Pulmonary artery endothelial cell (primary cell): ENCODE measurements around the gene GNAS. TPM values are rescaled to one million over a fixed set of nuclear protein-coding genes. Genes with fewer than 3 reads are reported as not detected.

Experiments used
- DNase-seq: peaks from one replicate; pipeline ENCODE4 v3.0.0-alpha.2; 2011; ENCODE audit warnings: low read depth, low spot score
- total RNA-seq: library from RNA; depleted of rRNA; stranded (reverse); fragments of >200 nt; gene quantifications from 2 replicates; pipeline ENCODE4 v1.2.3, GENCODE V29; 2014

Gene GNAS
- total RNA-seq, 1 donor from 2014 or later = 352 TPM

GRCh38 chr20:58896820-58897219 lies 44.3 kb downstream of the GNAS start:
- no peak for DNase-seq

GRCh38 chr20:58897488-58897887 lies 45.0 kb downstream of the GNAS start:
- DNase-seq = no peak

- DNase-seq = no peak
Measured at GRCh38 chr20:58898629-58899408, 46.3 kb downstream of the GNAS start.

- DNase-seq = no peak
Measured at GRCh38 chr20:58899512-58899911, 47.0 kb downstream of the GNAS start.

GRCh38 chr20:58900397-58900796 lies 47.9 kb downstream of the GNAS start:
- DNase-seq = no peak

- no peak for DNase-seq
Measured at GRCh38 chr20:58901488-58902402, 49.2 kb downstream of the GNAS start.

- DNase-seq = no peak
Measured at GRCh38 chr20:58903614-58904013, 51.1 kb downstream of the GNAS start.

GRCh38 chr20:58905236-58905635 lies 52.7 kb downstream of the GNAS start:
- no peak for DNase-seq

GRCh38 chr20:58906111-58906510 lies 53.6 kb downstream of the GNAS start:
- DNase-seq = no peak

- peak; percentile 65 for DNase-seq
Measured at GRCh38 chr20:58906894-58907293, 54.4 kb downstream of the GNAS start.

GRCh38 chr20:58907320-58908137 lies 55.0 kb downstream of the GNAS start:
- peak; percentile 93 for DNase-seq

GRCh38 chr20:58908221-58908620 lies 55.7 kb downstream of the GNAS start:
- no peak for DNase-seq

GRCh38 chr20:58908941-58909340 lies 56.4 kb downstream of the GNAS start:
- DNase-seq = no peak

GRCh38 chr20:58909585-58909984 lies 57.1 kb downstream of the GNAS start:
- DNase-seq = no peak

- DNase-seq = no peak
Measured at GRCh38 chr20:58910473-58910872, 58.0 kb downstream of the GNAS start.

- no peak for DNase-seq
Measured at GRCh38 chr20:58911309-58911708, 58.8 kb downstream of the GNAS start.

- DNase-seq = no peak
Measured at GRCh38 chr20:58911970-58912369, 59.5 kb downstream of the GNAS start.

GRCh38 chr20:58913079-58913478 lies 60.6 kb downstream of the GNAS start:
- no peak for DNase-seq

- DNase-seq = no peak
Measured at GRCh38 chr20:58918621-58919020, 66.1 kb downstream of the GNAS start.

- no peak for DNase-seq
Measured at GRCh38 chr20:58921564-58921963, 69.0 kb downstream of the GNAS start.

GRCh38 chr20:58922036-58922435 lies 69.5 kb downstream of the GNAS start:
- no peak for DNase-seq
